ENCODE measurements around the gene BAIAP2. TPM values are rescaled to one million over a fixed set of nuclear protein-coding genes. Genes with fewer than 3 reads are reported as not detected.
"Not testable (repeated sequence)": the region's sequence is repeated elsewhere in the genome, so short reads cannot be mapped to it uniquely, and the experiment has no call there.

The BAIAP2 gene
- total RNA-seq, 2 experiments from 2014 or later: 3.3 to 3.6 TPM

- intact Hi-C loops (cut with micrococcal nuclease): no loop called here
Measured at GRCh38 chr17:81006891-81007290, 28.1 kb upstream of the BAIAP2 start.

GRCh38 chr17:81008140-81008539, 26.8 kb upstream of the BAIAP2 start:
- Mint-ChIP-seq H3K4me1 (ENCODE audit: low read depth) (peaks cover 11% of the 10 kb centered on the region), H3K27me3 (peaks cover 19% of the 10 kb centered on the region), H3K9me3 (peaks cover 9% of the 10 kb centered on the region), H3K36me3 (peaks cover 2% of the 10 kb centered on the region), H3K27ac (no peak overlapping the region), H3K4me3 (no peak overlapping the region)
- ChIA-PET POLR2A (no interaction called here), CTCF (interaction anchor here (1.0 kb wide), 1 partner anchor 94 kb away, joined by 3 read pairs; no protein-coding TSS in a partner anchor)
- DNase-seq: no peak
- intact Hi-C loops (cut with micrococcal nuclease): no loop called here

More at GRCh38 chr17:81006891-81007290, 28.1 kb upstream of the BAIAP2 start:
- no peak for DNase-seq
- peaks cover 2% of the 10 kb centered on the region for H3K36me3 Mint-ChIP-seq
- no peak overlapping the region for H3K4me3 Mint-ChIP-seq
- ChIA-PET POLR2A (no interaction called here), CTCF (interaction anchor here (1.5 kb wide), 1 partner anchor 17 kb away, joined by 4 read pairs; no protein-coding TSS in a partner anchor)
- peaks cover 11% of the 10 kb centered on the region for H3K4me1 Mint-ChIP-seq (ENCODE audit: low read depth)
- peaks cover 23% of the 10 kb centered on the region for H3K27me3 Mint-ChIP-seq
- H3K9me3 Mint-ChIP-seq: peaks cover 9% of the 10 kb centered on the region
- H3K27ac Mint-ChIP-seq: no peak overlapping the region

DNA sequence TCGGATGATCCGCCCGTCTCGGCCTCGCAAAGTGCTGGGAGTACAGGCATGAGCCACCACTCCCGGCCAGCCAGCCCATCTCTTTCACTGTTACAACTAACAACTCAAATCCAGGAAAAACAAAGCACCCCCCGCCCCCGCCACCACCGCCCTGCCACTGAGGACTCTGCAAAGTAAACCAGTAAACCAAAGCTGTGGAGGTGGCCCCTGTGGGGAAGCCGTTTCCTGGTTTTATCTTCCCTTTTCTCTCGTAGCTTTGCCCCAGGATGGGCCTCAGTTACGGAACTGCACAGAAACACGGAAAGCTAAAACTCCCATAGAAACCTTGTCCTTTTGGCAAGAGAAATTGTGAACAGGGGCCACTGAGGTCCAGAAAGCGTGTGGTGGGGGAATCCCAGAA, 25.8 kb upstream of the BAIAP2 start:
- Mint-ChIP-seq H3K36me3 (peaks cover 2% of the 10 kb centered on the region), H3K27me3 (peaks cover 13% of the 10 kb centered on the region), H3K9me3 (peaks cover 9% of the 10 kb centered on the region), H3K4me3 (no peak overlapping the region), H3K27ac (no peak overlapping the region), H3K4me1 (ENCODE audit: low read depth) (peaks cover 6% of the 10 kb centered on the region)
- CTCF ChIA-PET: interaction anchor here (1.0 kb wide), 1 partner anchor 93 kb away, joined by 3 read pairs; no protein-coding TSS in a partner anchor
- POLR2A ChIA-PET: no interaction called here
- DNase-seq: no peak
- intact Hi-C loops (cut with micrococcal nuclease): no loop called here

- ChIA-PET CTCF (interaction anchor here (0.6 to 0.9 kb wide), 2 partner anchors 9 to 14 kb away, joined by 3 read pairs; no protein-coding TSS in a partner anchor), POLR2A (no interaction called here)
- no peak for DNase-seq
- peaks cover 7% of the 10 kb centered on the region for H3K27me3 Mint-ChIP-seq
- no peak overlapping the region for H3K4me3 Mint-ChIP-seq
- peaks cover 9% of the 10 kb centered on the region for H3K9me3 Mint-ChIP-seq
- H3K27ac Mint-ChIP-seq: no peak overlapping the region
- intact Hi-C loops (cut with micrococcal nuclease): no loop called here
- H3K4me1 Mint-ChIP-seq (ENCODE audit: low read depth): no peaks in the 10 kb centered on the region
- peaks cover 2% of the 10 kb centered on the region for H3K36me3 Mint-ChIP-seq
Measured at GRCh38 chr17:81010935-81011334, 24.0 kb upstream of the BAIAP2 start.

DNA sequence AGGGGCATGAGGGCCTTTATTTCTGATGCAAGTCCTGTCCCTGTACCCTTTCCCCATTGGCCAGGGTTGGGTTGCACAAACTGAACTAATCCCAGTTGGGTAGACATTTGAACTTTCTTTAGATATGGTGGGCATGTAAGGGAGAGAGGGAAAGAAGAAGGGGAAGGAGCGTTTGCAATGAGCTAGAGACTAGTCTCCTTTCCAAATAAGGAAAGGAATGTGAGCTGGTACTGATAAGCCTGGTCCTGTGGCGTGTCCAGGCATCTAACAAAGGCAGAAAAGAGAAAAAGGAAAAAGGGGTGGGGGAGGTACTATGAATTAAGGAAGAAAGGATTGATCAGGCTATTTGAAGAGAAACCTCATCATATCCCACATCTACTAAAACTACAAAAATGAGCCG, 23.0 kb upstream of the BAIAP2 start:
- no peak overlapping the region for H3K27ac Mint-ChIP-seq
- no peak for DNase-seq
- H3K4me3 Mint-ChIP-seq: no peak overlapping the region
- ChIA-PET POLR2A (no interaction called here), CTCF (interaction anchor here (1.9 kb wide), 1 partner anchor 12 kb away, joined by 7 read pairs; no protein-coding TSS in a partner anchor)
- peaks cover 1% of the 10 kb centered on the region for H3K27me3 Mint-ChIP-seq
- peaks cover 3% of the 10 kb centered on the region for H3K36me3 Mint-ChIP-seq
- peaks cover 16% of the 10 kb centered on the region for H3K9me3 Mint-ChIP-seq
- H3K4me1 Mint-ChIP-seq (ENCODE audit: low read depth): peaks cover 1% of the 10 kb centered on the region
- intact Hi-C loops (cut with micrococcal nuclease): no loop called here

- peaks cover 17% of the 10 kb centered on the region for H3K9me3 Mint-ChIP-seq
- H3K4me1 Mint-ChIP-seq (ENCODE audit: low read depth): peaks cover 4% of the 10 kb centered on the region
- H3K36me3 Mint-ChIP-seq: peaks cover 3% of the 10 kb centered on the region
- no peak overlapping the region for H3K4me3 Mint-ChIP-seq
- ChIA-PET POLR2A (no interaction called here), CTCF (interaction anchor here (1.9 kb wide), 1 partner anchor 11 kb away, joined by 7 read pairs; no protein-coding TSS in a partner anchor)
- no peak for DNase-seq
- intact Hi-C loops (cut with micrococcal nuclease): no loop called here
- no peaks in the 10 kb centered on the region for H3K27me3 Mint-ChIP-seq
- H3K27ac Mint-ChIP-seq: no peak overlapping the region
Measured at GRCh38 chr17:81012574-81013447, 22.1 kb upstream of the BAIAP2 start.

DNA sequence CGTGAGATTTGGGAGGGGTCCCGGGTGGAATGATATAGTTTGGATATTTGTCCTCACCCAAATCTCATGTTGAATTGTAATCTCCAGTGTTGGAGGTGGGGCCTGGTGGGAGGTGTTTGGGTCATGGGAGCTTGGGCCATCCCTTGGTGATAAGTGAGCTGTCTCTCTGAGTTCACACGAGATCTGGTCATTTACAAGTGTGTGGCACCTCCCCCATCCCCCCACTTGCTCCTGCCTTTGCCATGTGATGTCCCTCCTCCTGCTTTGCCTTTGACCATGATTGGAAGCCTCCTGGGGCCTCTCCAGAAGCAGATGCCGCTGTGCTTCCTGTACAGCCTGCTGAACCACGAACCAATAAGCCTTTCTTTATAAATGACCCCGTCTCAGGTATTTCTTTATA, 21.3 kb upstream of the BAIAP2 start:
- peaks cover 12% of the 10 kb centered on the region for H3K4me1 Mint-ChIP-seq (ENCODE audit: low read depth)
- intact Hi-C loops (cut with micrococcal nuclease): no loop called here
- no peak overlapping the region for H3K27ac Mint-ChIP-seq
- H3K36me3 Mint-ChIP-seq: peaks cover 3% of the 10 kb centered on the region
- no peak overlapping the region for H3K4me3 Mint-ChIP-seq
- H3K27me3 Mint-ChIP-seq: no peaks in the 10 kb centered on the region
- ChIA-PET CTCF (interaction anchor here (1.9 kb wide), 1 partner anchor 10 kb away, joined by 7 read pairs; no protein-coding TSS in a partner anchor), POLR2A (no interaction called here)
- no peak for DNase-seq
- H3K9me3 Mint-ChIP-seq: peaks cover 17% of the 10 kb centered on the region

DNA sequence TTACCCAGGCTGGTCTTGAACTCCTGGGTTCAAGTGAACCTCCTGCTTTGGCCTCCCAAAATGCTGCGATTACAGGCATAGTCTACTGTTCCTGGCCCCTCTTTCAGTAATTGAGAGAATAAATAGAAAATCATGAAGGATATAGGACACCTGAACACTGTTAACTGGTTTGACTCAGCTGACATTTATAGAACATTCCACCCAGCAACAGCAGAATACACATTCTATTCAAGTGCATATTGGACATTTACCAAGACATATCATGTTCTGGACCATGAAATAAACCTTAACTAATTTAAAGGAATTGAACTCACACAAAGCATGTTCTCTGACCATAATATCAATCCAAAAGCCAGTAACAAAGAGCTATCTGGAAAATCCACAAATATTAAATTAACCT, 19.8 kb upstream of the BAIAP2 start:
- H3K9me3 Mint-ChIP-seq: peaks cover 17% of the 10 kb centered on the region
- DNase-seq: no peak
- no peak overlapping the region for H3K4me3 Mint-ChIP-seq
- intact Hi-C loops (cut with micrococcal nuclease): no loop called here
- no peak overlapping the region for H3K27ac Mint-ChIP-seq
- peaks cover 13% of the 10 kb centered on the region for H3K4me1 Mint-ChIP-seq (ENCODE audit: low read depth)
- peaks cover 3% of the 10 kb centered on the region for H3K36me3 Mint-ChIP-seq
- no peaks in the 10 kb centered on the region for H3K27me3 Mint-ChIP-seq
- CTCF ChIA-PET: interaction anchor here (1.2 kb wide), 1 partner anchor 8 kb away, joined by 7 read pairs; no protein-coding TSS in a partner anchor
- POLR2A ChIA-PET: no interaction called here

DNA sequence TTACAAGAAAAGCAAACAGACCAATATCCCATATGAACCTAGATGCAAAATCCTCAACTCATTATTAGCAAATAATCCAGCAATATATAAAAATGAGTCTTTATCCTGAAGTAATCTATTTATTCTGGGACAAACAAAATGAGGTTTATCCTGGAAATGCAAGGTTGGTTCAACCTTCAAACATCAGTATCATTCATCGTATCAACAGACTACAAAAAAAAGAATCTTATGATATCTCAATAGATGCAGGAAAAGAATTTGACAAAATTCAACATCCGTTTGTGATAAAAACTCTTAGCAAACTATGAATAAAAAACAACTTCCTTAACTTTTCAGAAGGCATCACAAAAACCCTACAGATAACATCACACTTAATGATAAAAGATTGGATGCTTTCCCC, 18.4 kb upstream of the BAIAP2 start:
- peaks cover 13% of the 10 kb centered on the region for H3K4me1 Mint-ChIP-seq (ENCODE audit: low read depth)
- no peak overlapping the region for H3K27ac Mint-ChIP-seq
- ChIA-PET POLR2A (no interaction called here), CTCF (no interaction called here)
- no peaks in the 10 kb centered on the region for H3K27me3 Mint-ChIP-seq
- peaks cover 1% of the 10 kb centered on the region for H3K36me3 Mint-ChIP-seq
- no peak for DNase-seq
- no peak overlapping the region for H3K4me3 Mint-ChIP-seq
- peaks cover 8% of the 10 kb centered on the region for H3K9me3 Mint-ChIP-seq
- intact Hi-C loops (cut with micrococcal nuclease): no loop called here

DNA sequence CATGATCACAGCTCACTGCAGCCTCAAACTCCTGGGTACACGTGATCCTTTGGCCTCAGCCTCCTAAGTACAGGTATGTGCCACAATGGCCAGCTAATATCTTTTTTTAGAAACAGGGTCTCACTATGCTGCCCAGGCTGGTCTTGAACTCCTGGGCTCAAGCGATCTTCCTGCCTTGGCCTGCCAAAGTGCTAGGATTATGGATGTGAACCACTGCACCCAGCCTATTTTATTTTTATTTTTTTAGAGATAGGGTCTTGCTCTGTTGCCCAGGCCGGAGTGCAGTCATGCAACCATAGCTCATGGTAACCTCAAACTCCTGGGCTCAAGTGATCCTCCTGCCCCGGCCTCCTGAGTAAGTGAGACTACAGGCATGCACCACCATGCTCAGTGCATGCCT, 17.6 kb upstream of the BAIAP2 start:
- peak overlapping the region; percentile 67 for H3K27ac Mint-ChIP-seq
- peaks cover 13% of the 10 kb centered on the region for H3K4me1 Mint-ChIP-seq (ENCODE audit: low read depth)
- H3K36me3 Mint-ChIP-seq; H3K4me3 Mint-ChIP-seq; H3K9me3 Mint-ChIP-seq; H3K27me3 Mint-ChIP-seq; POLR2A ChIA-PET; DNase-seq; intact Hi-C loops (cut with micrococcal nuclease): not testable (repeated sequence)
- CTCF ChIA-PET: interaction anchor here (0.6 to 1.4 kb wide), 5 partner anchors 23 to 916 kb away, joined by 3 to 6 read pairs (median 4); partner anchors contain the start of gene GAA

DNA sequence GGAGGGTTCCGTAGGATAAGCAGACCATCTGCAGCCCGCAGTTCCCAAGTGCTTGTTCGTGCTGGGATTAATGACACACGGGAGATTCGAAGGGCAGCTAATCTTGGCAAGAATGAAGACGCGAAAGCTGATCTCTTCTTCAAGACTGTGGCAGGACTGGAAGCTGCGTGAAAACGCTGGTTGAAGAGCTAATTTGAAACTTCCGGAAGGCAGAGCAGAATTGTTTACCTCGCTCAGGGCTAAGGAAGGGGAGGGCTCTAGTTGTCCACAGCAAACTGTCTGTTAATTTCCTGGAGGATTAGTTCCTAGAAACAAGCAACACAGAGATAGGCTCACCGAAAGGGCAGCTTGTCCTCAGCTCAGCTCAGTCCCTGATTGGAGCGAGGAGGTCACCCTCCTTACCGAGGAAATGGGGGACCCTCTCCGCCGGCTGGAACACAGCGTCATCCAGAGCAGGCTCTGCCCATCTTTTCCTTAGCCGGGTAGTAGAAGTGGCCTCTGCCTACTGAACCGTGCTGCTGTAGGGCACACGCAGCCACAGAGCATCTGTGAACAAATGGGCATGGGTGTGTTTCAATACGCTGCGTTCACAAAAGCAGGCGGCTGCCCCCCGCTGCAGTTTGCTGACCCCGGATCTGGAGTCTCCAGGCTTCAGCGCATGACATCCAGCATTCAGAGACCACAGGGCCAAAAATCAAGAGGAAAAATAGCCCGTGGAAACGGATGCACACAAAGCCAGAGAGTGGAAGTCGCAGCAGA, 16.7 kb upstream of the BAIAP2 start:
- intact Hi-C loops (cut with micrococcal nuclease): no loop called here
- CTCF ChIA-PET: interaction anchor here (0.6 to 1.4 kb wide), 8 partner anchors 22 to 917 kb away, joined by 3 to 6 read pairs (median 4); partner anchors contain the start of gene GAA
- peak; percentile 45 for DNase-seq

More for the DNA sequence above, 16.7 kb upstream of the BAIAP2 start:
- Mint-ChIP-seq H3K4me1 (ENCODE audit: low read depth) (peaks cover 14% of the 10 kb centered on the region), H3K36me3 (peaks cover 1% of the 10 kb centered on the region), H3K4me3 (peak overlapping the region; percentile 53), H3K27me3 (no peaks in the 10 kb centered on the region), H3K9me3 (peaks cover 8% of the 10 kb centered on the region), H3K27ac (peak overlapping the region; percentile 67)
- POLR2A ChIA-PET: no interaction called here

Measured in activated CD4-positive, alpha-beta memory T cell treated with anti-CD3 and anti-CD28 coated beads for 36 hours (primary cell).